H1 (cell line): ENCODE measurements around the gene ASB7. TPM values are rescaled to one million over a fixed set of nuclear protein-coding genes. Genes with fewer than 3 reads are reported as not detected.

Experiments
- CTCF ChIA-PET: fragments of 300-600 bp; sonication (Branson Sonifier 250); formaldehyde crosslinking; loops from one replicate; lab custom pipeline; 2021; ENCODE audit not compliant: partially characterized antibody; lab: Charles Lee
- POLR2A ChIA-PET: fragments of 300-600 bp; sonication (Branson Sonifier 250); formaldehyde crosslinking; loops from one replicate; lab custom pipeline; 2021; ENCODE audit warnings: inconsistent platforms; ENCODE audit not compliant: partially characterized antibody; lab: Charles Lee
- DNase-seq, 2 experiments: peaks; one replicate each; pipeline versions ENCODE4 v3.0.0 to v3.0.0-alpha.2; 2010 to 2022; ENCODE audit warnings: low spot score in 2 of 2, low read depth in 1 of 2, mixed read lengths in 1 of 2
- FAIRE-seq: peaks from 2 replicates; lab custom pipeline; 2011; peaks lifted over from hg19 to GRCh38; lab: Jason Lieb, UNC
- H2AFZ ChIP-seq: 2 replicates; pipeline ENCODE4 v1.8.1; 2012; ENCODE audit warnings: low read length, inconsistent platforms
- H2AK5ac ChIP-seq: 2 replicates; pipeline ENCODE4 v1.6.1; 2013; ENCODE audit warnings: low read depth, low read length
- H2BK120ac ChIP-seq: replicated peaks from 2 replicates; pipeline ENCODE3; 2013; ENCODE audit warnings: low read depth, low read length, inconsistent platforms
- H2BK12ac ChIP-seq: 2 replicates; pipeline ENCODE4 v1.6.1; 2013; ENCODE audit warnings: low read depth, low read length
- H2BK15ac ChIP-seq: 2 replicates; pipeline ENCODE4 v1.6.1; 2013; ENCODE audit warnings: low read length
- H2BK20ac ChIP-seq: 2 replicates; pipeline ENCODE4 v1.6.1; 2013; ENCODE audit warnings: low read length
- H2BK5ac ChIP-seq: 2 replicates; pipeline ENCODE4 v1.6.1; 2013; ENCODE audit warnings: low read depth, low read length
- H3K14ac ChIP-seq: 2 replicates; pipeline ENCODE4 v1.6.1; 2013; ENCODE audit warnings: inconsistent platforms; ENCODE audit not compliant: insufficient read length
- H3K18ac ChIP-seq: 2 replicates; pipeline ENCODE4 v1.6.1; 2013; ENCODE audit warnings: low read length; ENCODE audit errors: extremely low read depth
- H3K23ac ChIP-seq: 2 replicates; pipeline ENCODE4 v1.6.1; 2013; ENCODE audit warnings: inconsistent platforms; ENCODE audit not compliant: insufficient read length
- H3K23me2 ChIP-seq: 2 replicates; pipeline ENCODE4 v1.6.1; 2013; ENCODE audit warnings: low read depth, low read length
- H3K27ac ChIP-seq: 2 replicates; pipeline ENCODE4 v1.6.1; 2011; ENCODE audit warnings: low read depth, low read length, inconsistent platforms
- H3K27me3 ChIP-seq, 4 experiments: replicated peaks in 1 of 4; 1 replicate in 1 of 4; 2 replicates in 3 of 4; pipeline versions ENCODE4 v1.6.1 to v1.8.1; 2011 to 2013; ENCODE audit warnings: low read length in 3 of 4, mild to moderate bottlenecking in 3 of 4, inconsistent platforms in 2 of 4, mixed read lengths in 2 of 4, moderate library complexity in 1 of 4; ENCODE audit not compliant: control insufficient read depth in 3 of 4, insufficient read depth in 3 of 4; ENCODE audit errors: extremely low read depth in 1 of 4
- H3K36me3 ChIP-seq, 4 experiments: 2 replicates each; pipeline versions ENCODE4 v1.6.1 to v1.8.1; 2011 to 2013; ENCODE audit warnings: mild to moderate bottlenecking in 4 of 4, low read length in 3 of 4, moderate library complexity in 2 of 4, control low read depth in 1 of 4, inconsistent platforms in 1 of 4; ENCODE audit not compliant: insufficient read depth in 4 of 4, control insufficient read depth in 2 of 4
- H3K4ac ChIP-seq: replicated peaks from 2 replicates; pipeline ENCODE3; 2013; ENCODE audit warnings: low read length, low read depth, mixed read lengths, inconsistent platforms; ENCODE audit not compliant: insufficient read length
- H3K4me1 ChIP-seq, 4 experiments: replicated peaks in 1 of 4; 1 replicate in 1 of 4; 2 replicates in 3 of 4; pipeline versions ENCODE4 v1.6.1 to v1.8.1; 2011 to 2013; ENCODE audit warnings: low read length in 3 of 4, inconsistent platforms in 2 of 4, mixed read lengths in 1 of 4; ENCODE audit not compliant: insufficient read depth in 4 of 4, control insufficient read depth in 3 of 4
- H3K4me2 ChIP-seq, 2 experiments: 2 replicates each; pipeline versions ENCODE4 v1.6.1 to v1.8.1; 2011 to 2013; ENCODE audit warnings: low read depth in 2 of 2, low read length in 2 of 2, control low read depth in 1 of 2, inconsistent platforms in 1 of 2, mild to moderate bottlenecking in 1 of 2; ENCODE audit not compliant: insufficient read depth in 1 of 2
- H3K4me3 ChIP-seq, 4 experiments: fragments of 200-600, 300-600 bp in 1 of 4; sonication (generic), shearing (Covaris generic), sonication (Bioruptor Twin) in 1 of 4; 2 replicates each; pipeline versions ENCODE4 v1.5.1 to v1.8.1; 2011 to 2016; ENCODE audit warnings: low read length in 4 of 4, low read depth in 3 of 4, control low read depth in 2 of 4, inconsistent platforms in 2 of 4, mild to moderate bottlenecking in 2 of 4, mixed read lengths in 1 of 4, moderate library complexity in 1 of 4; ENCODE audit not compliant: insufficient read depth in 2 of 4; ENCODE audit errors: extremely low read depth in 1 of 4
- H3K56ac ChIP-seq: replicated peaks from 2 replicates; pipeline ENCODE3; 2013; ENCODE audit warnings: low read depth, mild to moderate bottlenecking, mixed read lengths, low read length, inconsistent platforms; ENCODE audit not compliant: insufficient read length
- H3K79me1 ChIP-seq: 2 replicates; pipeline ENCODE4 v1.6.1; 2013; ENCODE audit warnings: low read depth, low read length, control low read depth
- H3K79me2 ChIP-seq, 2 experiments: 2 replicates each; pipeline versions ENCODE4 v1.6.1 to v1.8.1; 2012 to 2013; ENCODE audit warnings: low read length in 2 of 2, mild to moderate bottlenecking in 2 of 2, inconsistent platforms in 1 of 2; ENCODE audit not compliant: insufficient read depth in 2 of 2, control insufficient read depth in 1 of 2
- H3K9ac ChIP-seq, 4 experiments: replicated peaks in 1 of 4; 1 replicate in 1 of 4; 2 replicates in 3 of 4; pipeline versions ENCODE4 v1.6.1 to v1.8.1; 2011 to 2013; ENCODE audit warnings: low read depth in 3 of 4, low read length in 3 of 4, control low read depth in 2 of 4, mild to moderate bottlenecking in 2 of 4, moderate library complexity in 2 of 4, inconsistent platforms in 1 of 4; ENCODE audit errors: extremely low read depth in 1 of 4
- H3K9me3 ChIP-seq, 2 experiments: 2 replicates each; pipeline versions ENCODE4 v1.6.1 to v1.8.1; 2012 to 2013; ENCODE audit warnings: mild to moderate bottlenecking in 2 of 2, moderate library complexity in 2 of 2, control low read depth in 1 of 2, inconsistent platforms in 1 of 2, low read depth in 1 of 2, low read length in 1 of 2, mixed read lengths in 1 of 2; ENCODE audit not compliant: insufficient read depth in 2 of 2
- H4K20me1 ChIP-seq, 2 experiments: replicated peaks in 1 of 2; 2 replicates each; pipeline versions ENCODE3 to v1.8.1; 2011 to 2013; ENCODE audit warnings: inconsistent platforms in 2 of 2, low read length in 2 of 2, mild to moderate bottlenecking in 1 of 2; ENCODE audit not compliant: insufficient read depth in 2 of 2, control insufficient read depth in 1 of 2
- H4K5ac ChIP-seq: 2 replicates; pipeline ENCODE4 v1.6.1; 2013; ENCODE audit warnings: low read length, low read depth, mixed read lengths, inconsistent platforms; ENCODE audit not compliant: insufficient read length
- H4K8ac ChIP-seq: 2 replicates; pipeline ENCODE4 v1.8.0; 2013; ENCODE audit warnings: mild to moderate bottlenecking, moderate library complexity, low read length, inconsistent platforms; ENCODE audit not compliant: insufficient read depth; ENCODE audit errors: extremely low read depth
- H4K91ac ChIP-seq: replicated peaks from 2 replicates; pipeline ENCODE3; 2013; ENCODE audit warnings: low read length, mixed read lengths, inconsistent platforms; ENCODE audit not compliant: insufficient read length
- CEBPB ChIP-seq: IDR thresholded peaks from 2 replicates; pipeline ENCODE4 v1.6.1; 2012; ENCODE audit warnings: low read depth, low read length
- SP1 ChIP-seq: IDR thresholded peaks from 2 replicates; pipeline ENCODE4 v1.6.1; 2011; ENCODE audit warnings: low read depth, low read length
- WGBS, 2 experiments: shearing (Covaris generic) in 1 of 2; methylation state at CpG; one replicate each; pipeline versions ENCODE4 v1.1.6 to v1.1.7; 2013 to 2015; ENCODE audit warnings: low lambda C conversion rate in 2 of 2, mixed read lengths in 2 of 2, inconsistent platforms in 1 of 2, low coverage in 1 of 2, missing lambda C conversion rate in 1 of 2; ENCODE audit not compliant: insufficient replicate concordance in 2 of 2, insufficient coverage in 1 of 2, insufficient read length in 1 of 2; ENCODE audit errors: extremely low coverage in 1 of 2, missing lambda C conversion rate in 1 of 2; 5-methylcytosine and 5-hydroxymethylcytosine counted together
- polyA plus RNA-seq, 7 experiments: library from polyadenylated mRNA; depleted of rRNA in 3 of 7; stranded (reverse) in 5 of 7; unstranded in 2 of 7; fragments of >200 nt in 5 of 7; fragments of 200-250 nt in 2 of 7; gene quantifications; 1 replicate in 5 of 7; 2 replicates in 1 of 7; 4 replicates in 1 of 7; pipeline versions ENCODE4 v1.2.1 to v1.2.3, GENCODE V29; 2011 to 2013; ENCODE audit warnings: missing spikeins in 2 of 7, mixed read lengths in 2 of 7
- total RNA-seq: library from RNA; stranded (reverse); fragmentation: NEBNext Ultra II Directional; extraction: Animal tissue kit (Norgen Biotek cat#: 25700); gene quantifications from 2 replicates; pipeline ENCODE4 v1.2.1, GENCODE V29; 2021

ASB7 gene
- total and polyA plus RNA-seq, 2 of the 8 experiments (the other 6 are each of a cell fraction or from before 2014, with no cell fraction given): 5.2 to 12.8 TPM

GRCh38 chr15:100612539-100612938 is 10.2 kb downstream of the ASB7 start:
- Histone ChIP-seq H2BK12ac (no peak overlapping the region), H2BK120ac (no peak overlapping the region), H3K9ac (no peak overlapping the region), H4K5ac (no peak overlapping the region), H4K8ac (no peak overlapping the region), H3K56ac (no peak overlapping the region), H4K91ac (no peak overlapping the region), H3K4ac (no peak overlapping the region), H2BK15ac (no peak overlapping the region), H3K79me2 (peaks cover 0 to 12% of the 10 kb centered on the region in 2 experiments; a peak in 1 of 4 replicates), H2AK5ac (no peak overlapping the region), H3K23me2 (no peaks in the 10 kb centered on the region), H3K79me1 (peaks cover 2% of the 10 kb centered on the region; the same call in 1 of the 2 replicates), H3K27ac (no peak overlapping the region), H3K36me3 (peaks cover 3 to 26% (median 14%) of the 10 kb centered on the region in 4 experiments; a peak in 7 of 8 replicates), H3K4me3 (no peak overlapping the region), H2BK5ac (no peak overlapping the region), H3K14ac (no peak overlapping the region), H3K23ac (no peak overlapping the region), H4K20me1 (peaks cover 0 to 2% of the 10 kb centered on the region in 2 experiments), H2BK20ac (no peak overlapping the region), H3K9me3 (no peaks in the 10 kb centered on the region), H3K4me1 (no peaks in the 10 kb centered on the region), H3K4me2 (no peak overlapping the region), H3K18ac (no peak overlapping the region), H2AFZ (no peak overlapping the region), H3K27me3 (no peaks in the 10 kb centered on the region)
- DNase-seq (no peak), FAIRE-seq (no peak)
- 87% methylated on average over 2 of the region's 2 CpGs; no CpG with 5 or more reads in 1 of the 2 experiments for WGBS, 2 experiments
- ChIA-PET POLR2A (no interaction called here), CTCF (interaction anchor here (0.6 kb wide), 2 partner anchors 12 to 139 kb away, joined by 3 read pairs; no protein-coding TSS in a partner anchor)
- TF ChIP-seq CEBPB: no peak
- TF ChIP-seq SP1: no peak
